ENCODE data around the gene CFAP53.

- TF ChIP-seq ZNF274 (IDR thresholded peaks at IDR 0.05; ENCODE audit: low read depth, low read length) (no peak), YY1 (IDR thresholded peaks at IDR 0.05; ENCODE audit: insufficient read depth, insufficient read length) (no peak)
Observed at GRCh38 chr18:50306944-50307343, 40.6 kb upstream of the CFAP53 start.

All from NT2/D1 (cell line).